ENCODE measurements around the gene PRDM15.

- TF ChIP-seq RXRA (IDR thresholded peaks at IDR 0.05) (no peak), REST (IDR thresholded peaks at IDR 0.05) (no peak), CTCF (IDR thresholded peaks at IDR 0.05; ENCODE audit: low read depth, low read length, missing input control) (no peak), EGR1 (IDR thresholded peaks at IDR 0.05; ENCODE audit: low read depth in 2 of 2) (no peak), TAF1 (conservative IDR thresholded peaks at IDR 0.05) (no peak), ZBTB33 (IDR thresholded peaks at IDR 0.05) (no peak), RAD21 (IDR thresholded peaks at IDR 0.05) (no peak), SP1 (IDR thresholded peaks at IDR 0.05) (no peak), MAX (IDR thresholded peaks at IDR 0.05) (no peak), NR2F2 (IDR thresholded peaks at IDR 0.05) (no peak), HNF4G (IDR thresholded peaks at IDR 0.05) (no peak), ATF3 (IDR thresholded peaks at IDR 0.05) (no peak)
These were observed 106.6 kb downstream of the PRDM15 start for GRCh38 chr21:41772351-41773080.

Measured in liver (tissue), 3 donors.